Measurements from ENCODE around the gene TBX21. TPM values are rescaled to one million over a fixed set of nuclear protein-coding genes. Genes with fewer than 3 reads are reported as not detected.

Gene TBX21
- total and polyA plus RNA-seq, 10 of the 15 experiments (the other 5 are each of a cell fraction or from before 2014, with no cell fraction given), result 0.63 to 9.6 (median 5.0) TPM

GRCh38 chr17:47791025-47791424 is 58.0 kb downstream of the TBX21 start (continued):
- TF ChIP-seq ZBED1 (IDR thresholded peaks at IDR 0.05; ENCODE audit: borderline replicate concordance) (no peak), HDAC6 (IDR thresholded peaks at IDR 0.05; ENCODE audit: unreplicated experiment) (no peak), SUPT20H (IDR thresholded peaks at IDR 0.05; ENCODE audit: borderline replicate concordance, control insufficient read depth, low read depth, low read length) (no peak), NFYB (IDR thresholded peaks at IDR 0.05; ENCODE audit: insufficient read depth, low read depth, low read length) (no peak)

- Histone ChIP-seq H3K27ac (ENCODE audit: control insufficient read depth, insufficient read depth) (no peak overlapping the region), H3K36me3 (ENCODE audit: control insufficient read depth in 2 of 2, insufficient read depth in 2 of 2, low read length in 1 of 2) (no peaks in the 10 kb centered on the region), H2AFZ (ENCODE audit: control insufficient read depth, low read depth, low read length) (no peak overlapping the region), H3K4me1 (ENCODE audit: control insufficient read depth, insufficient read depth, low read length) (no peaks in the 10 kb centered on the region), H3K9ac (ENCODE audit: control insufficient read depth, insufficient read depth, low read length) (no peak overlapping the region), H3K79me2 (ENCODE audit: control insufficient read depth, insufficient read depth, low read length) (no peaks in the 10 kb centered on the region), H3K4me3 (no peak overlapping the region), H3K4me2 (ENCODE audit: control insufficient read depth, insufficient read depth) (no peak overlapping the region), H3K27me3 (replicated peaks in 1 of 2; ENCODE audit: control insufficient read depth in 2 of 2, insufficient read depth in 2 of 2, low read length in 1 of 2) (peaks cover 4 to 7% of the 10 kb centered on the region in 2 experiments), H4K20me1 (ENCODE audit: control insufficient read depth, insufficient read depth) (no peaks in the 10 kb centered on the region), H3K9me3 (replicated peaks; ENCODE audit: control insufficient read depth, insufficient read depth, low read length) (no peaks in the 10 kb centered on the region)
- ChIA-PET RAD21 (ENCODE audit: unreplicated experiment) (no interaction called here), CTCF (interaction anchor here (1.5 kb wide), 1 partner anchor 60 kb away, joined by 3 read pairs; no protein-coding TSS in a partner anchor), POLR2A (no interaction called here), SMC1A (ENCODE audit: uncharacterized antibody, unreplicated experiment) (interaction anchor here (0.6 kb wide), 1 partner anchor 159 kb away, joined by 3 read pairs; no protein-coding TSS in a partner anchor)
- FAIRE-seq, result no peak
- intact Hi-C loops (cut with micrococcal nuclease; ENCODE audit: unreplicated experiment) (no loop called here), in situ Hi-C loops (cut with MboI) (no loop called here)
- no peak for DNase-seq (ENCODE audit: low read depth, low spot score)
- WGBS (ENCODE audit: insufficient coverage, insufficient replicate concordance, low lambda C conversion rate, missing lambda C conversion rate), result 0% methylated on average over 1 of the region's 1 CpG
- no peak for ATAC-seq
- TF ChIP-seq CREB1 (IDR thresholded peaks at IDR 0.05; ENCODE audit: low read depth) (no peak), ASH2L (IDR thresholded peaks at IDR 0.05; ENCODE audit: borderline replicate concordance, low read depth) (no peak)
- no TSS peak for BruUV-seq (replicated peaks)
Observed at GRCh38 chr17:47792457-47792856, 59.4 kb downstream of the TBX21 start.

Data from GM12878 (cell line).